Right lobe of liver (tissue), 6 donors: Measurements from ENCODE around the gene HES3. TPM values are rescaled to one million over a fixed set of nuclear protein-coding genes. Genes with fewer than 3 reads are reported as not detected.

Source experiments
- ATAC-seq, 4 donors: fragments of 200-7000 bp; cut with Tn5 transposase; one replicate each; pipeline ENCODE4 v1.9.1; 2020; ENCODE audit warnings: mild to moderate bottlenecking in 4 of 4, moderate library complexity in 4 of 4
- DNase-seq, 3 donors: peaks; one replicate each; pipeline ENCODE4 v3.0.0-alpha.2; 2020
- H3K27ac ChIP-seq, 3 donors: fragments of 200-600 bp; one replicate each; pipeline ENCODE4 v1.8.0; 2022
- H3K27me3 ChIP-seq, 2 donors: fragments of 200-600 bp; one replicate each; pipeline ENCODE4 v1.8.0; 2022
- H3K36me3 ChIP-seq, 4 donors: fragments of 200-600 bp; sonication (generic) in 1 of 4; one replicate each; pipeline versions ENCODE4 v1.5.1 to v1.8.0; 2017 to 2022; ENCODE audit warnings: control low read depth in 1 of 4
- H3K4me1 ChIP-seq, 4 donors: fragments of 200-600 bp; sonication (generic) in 1 of 4; one replicate each; pipeline versions ENCODE4 v1.5.1 to v1.8.0; 2017 to 2022; ENCODE audit warnings: control low read depth in 1 of 4
- H3K4me3 ChIP-seq, 3 donors: fragments of 200-600 bp; one replicate each; pipeline ENCODE4 v1.8.0; 2022
- H3K9me3 ChIP-seq, 4 donors: fragments of 200-600 bp; sonication (generic) in 1 of 4; one replicate each; pipeline versions ENCODE4 v1.5.1 to v1.8.0; 2017 to 2022; ENCODE audit warnings: control low read depth in 1 of 4
- CTCF ChIP-seq, 4 donors: fragments of 200-600 bp in 3 of 4; fragments of 450-650 bp in 1 of 4; IDR thresholded peaks; one replicate each; pipeline versions ENCODE4 v1.5.1 to v1.8.0; 2016 to 2022; ENCODE audit warnings: antibody characterized with exemption in 4 of 4, mild to moderate bottlenecking in 2 of 4
- POLR2A ChIP-seq: fragments of 450-650 bp; IDR thresholded peaks from one replicate; pipeline ENCODE4 v1.6.1; 2017; ENCODE audit warnings: antibody characterized with exemption, mild to moderate bottlenecking
- WGBS: methylation state at CpG from one replicate; pipeline ENCODE4 v1.1.6; 2018; ENCODE audit warnings: low coverage, low lambda C conversion rate; ENCODE audit not compliant: insufficient coverage; ENCODE audit errors: missing lambda C conversion rate; 5-methylcytosine and 5-hydroxymethylcytosine counted together
- intact Hi-C, 2 donors: fragments of 100-400 bp; cut with DNase I; formaldehyde crosslinking; loops; one replicate each; pipeline versions ENCODE4 v1.11.2 to v1.14.1; 2022
- total RNA-seq, 6 experiments: library from RNA; depleted of rRNA in 2 of 6; stranded (reverse); fragments of >200 nt in 2 of 6; fragmentation: NEBNext Ultra II Directional in 3 of 6; extraction: Animal tissue kit (Norgen Biotek cat#: 25700) in 3 of 6; gene quantifications; one replicate each; pipeline versions ENCODE4 v1.1.0 to v1.2.4, GENCODE V29; 2016 to 2023
- donor health status: DM: no; HTN: yes; CAD: no.
- donor health status: DM: no; HTN: no; CAD: no.
- donor health status: DM: no; HTN: no; CAD: no.
- donor health status: DM: no; HTN: yes; CAD: no.
- donor health status: DM: no; HTN: yes; CAD: no.

Gene HES3
- total RNA-seq, 6 experiments from 2014 or later = not detected

- ATAC-seq = no peak
- no peak overlapping the region for H3K4me3 ChIP-seq
- H3K9me3 ChIP-seq = no peaks in the 10 kb centered on the region
- intact Hi-C loops = no loop called here
- H3K27me3 ChIP-seq = no peaks in the 10 kb centered on the region
- H3K36me3 ChIP-seq = peaks cover 0 to 20% (median 5%) of the 10 kb centered on the region in 4 donors
- no peaks in the 10 kb centered on the region for H3K4me1 ChIP-seq
- no peak for DNase-seq
- 100% methylated on average over 3 of the region's 8 CpGs for WGBS
- TF ChIP-seq POLR2A (no peak), CTCF (IDR thresholded peaks at IDR 0.05) (no peak)
- H3K27ac ChIP-seq = no peak overlapping the region
Observed at GRCh38 chr1:6220236-6220635, 23.7 kb upstream of the HES3 start.

GRCh38 chr1:6221210-6221784 lies 22.7 kb upstream of the HES3 start:
- intact Hi-C loops = no loop called here
- Histone ChIP-seq H3K36me3 (peaks cover 0 to 21% (median 5%) of the 10 kb centered on the region in 4 donors), H3K4me1 (no peaks in the 10 kb centered on the region), H3K4me3 (no peak overlapping the region), H3K9me3 (no peaks in the 10 kb centered on the region), H3K27me3 (no peaks in the 10 kb centered on the region), H3K27ac (no peak overlapping the region)
- TF ChIP-seq CTCF (IDR thresholded peaks at IDR 0.05) = no peak
- no peak for TF ChIP-seq POLR2A
- WGBS = 91% methylated on average over 2 of the region's 12 CpGs
- DNase-seq (no peak), ATAC-seq (no peak)

- H3K4me1 ChIP-seq = no peaks in the 10 kb centered on the region
- no peak overlapping the region for H3K27ac ChIP-seq
- H3K9me3 ChIP-seq = no peaks in the 10 kb centered on the region
- 54% methylated on average over 2 of the region's 6 CpGs for WGBS
- ATAC-seq (peak in 3 of 4 donors; percentile 17 to 41 (median 39)), DNase-seq (peak in 1 of 3 donors; percentile 29)
- peaks cover 0 to 33% (median 7%) of the 10 kb centered on the region in 4 donors for H3K36me3 ChIP-seq
- TF ChIP-seq POLR2A (no peak), CTCF (IDR thresholded peaks at IDR 0.05) (no peak)
- no peak overlapping the region for H3K4me3 ChIP-seq
- H3K27me3 ChIP-seq = no peaks in the 10 kb centered on the region
- intact Hi-C loops = no loop called here
Observed at GRCh38 chr1:6222636-6223035, 21.3 kb upstream of the HES3 start.

GRCh38 chr1:6223617-6224016 lies 20.4 kb upstream of the HES3 start:
- no peak overlapping the region for H3K4me3 ChIP-seq
- ATAC-seq (no peak), DNase-seq (no peak)
- H3K36me3 ChIP-seq = peaks cover 0 to 36% (median 9%) of the 10 kb centered on the region in 4 donors
- no peak for TF ChIP-seq POLR2A
- no peak for TF ChIP-seq CTCF (IDR thresholded peaks at IDR 0.05)
- H3K4me1 ChIP-seq = no peaks in the 10 kb centered on the region
- no peaks in the 10 kb centered on the region for H3K27me3 ChIP-seq
- no peak overlapping the region for H3K27ac ChIP-seq
- no peaks in the 10 kb centered on the region for H3K9me3 ChIP-seq
- intact Hi-C loops = no loop called here
- WGBS = 94% methylated on average over 6 of the region's 13 CpGs

GRCh38 chr1:6224718-6225117 lies 19.3 kb upstream of the HES3 start:
- intact Hi-C loops = no loop called here
- Histone ChIP-seq H3K27ac (no peak overlapping the region), H3K27me3 (no peaks in the 10 kb centered on the region), H3K4me3 (no peak overlapping the region), H3K4me1 (no peaks in the 10 kb centered on the region), H3K9me3 (no peaks in the 10 kb centered on the region), H3K36me3 (peaks cover 2 to 37% (median 9%) of the 10 kb centered on the region in 4 donors)
- TF ChIP-seq POLR2A (no peak), CTCF (IDR thresholded peaks at IDR 0.05) (no peak)
- 74% methylated on average over 8 of the region's 15 CpGs for WGBS
- DNase-seq (no peak), ATAC-seq (no peak)
